ENCODE data around the gene PNMA6E. TPM values are rescaled to one million over a fixed set of nuclear protein-coding genes. Genes with fewer than 3 reads are reported as not detected.

PNMA6E gene
- polyA plus RNA-seq, 1 donor from 2014 or later, result not detected

- no peaks in the 10 kb centered on the region for H3K9me3 ChIP-seq (ENCODE audit: low read length)
- no peak for TF ChIP-seq MXI1 (conservative IDR thresholded peaks at IDR 0.05; ENCODE audit: poor library complexity, severe bottlenecking)
- TF ChIP-seq POLR2AphosphoS5 (IDR thresholded peaks at IDR 0.05), result no peak
- no peak for TF ChIP-seq REST (IDR thresholded peaks at IDR 0.05; ENCODE audit: borderline replicate concordance)
- TF ChIP-seq CTCF (IDR thresholded peaks at IDR 0.05; ENCODE audit: poor library complexity, severe bottlenecking), result no peak
- no peak for TF ChIP-seq TAF1 (IDR thresholded peaks at IDR 0.05; ENCODE audit: low read depth)
- TF ChIP-seq EZH2 (IDR thresholded peaks at IDR 0.05; ENCODE audit: borderline replicate concordance, insufficient read depth, low read length, poor library complexity, severe bottlenecking), result no peak
- no peak for TF ChIP-seq SMC3 (conservative IDR thresholded peaks at IDR 0.05; ENCODE audit: poor library complexity)
- no peak for TF ChIP-seq RAD21 (conservative IDR thresholded peaks at IDR 0.05)
- TF ChIP-seq EP300 (conservative IDR thresholded peaks at IDR 0.05; ENCODE audit: poor library complexity, severe bottlenecking), result no peak
- H3K4me2 ChIP-seq (ENCODE audit: low read length), result no peak overlapping the region
- no peak overlapping the region for H2AFZ ChIP-seq (ENCODE audit: low read depth, low read length)
- no peaks in the 10 kb centered on the region for H3K36me3 ChIP-seq (ENCODE audit: insufficient read depth, low read length)
- H3K9ac ChIP-seq (ENCODE audit: low read length), result no peak overlapping the region
- H3K27me3 ChIP-seq (ENCODE audit: insufficient read depth, low read depth, low read length), result no peaks in the 10 kb centered on the region
- no peak overlapping the region for H3K27ac ChIP-seq (ENCODE audit: low read length)
- H4K20me1 ChIP-seq (ENCODE audit: insufficient read depth), result no peaks in the 10 kb centered on the region
- no peaks in the 10 kb centered on the region for H3F3A ChIP-seq (ENCODE audit: insufficient read depth, low read length, poor library complexity, severe bottlenecking)
- H3K4me3 ChIP-seq (ENCODE audit: low read length), result no peak overlapping the region
- no peaks in the 10 kb centered on the region for H3K79me2 ChIP-seq (replicated peaks; ENCODE audit: insufficient read depth, low read length)
- no peaks in the 10 kb centered on the region for H3K9me2 ChIP-seq (ENCODE audit: insufficient read depth, low read length)
Observed at GRCh38 chrX:153372949-153373348, 28.2 kb downstream of the PNMA6E start.

GRCh38 chrX:153371256-153371655, 29.9 kb downstream of the PNMA6E start:
- Histone ChIP-seq H3K9me2 (ENCODE audit: insufficient read depth, low read length) (no peaks in the 10 kb centered on the region), H3K79me2 (replicated peaks; ENCODE audit: insufficient read depth, low read length) (no peaks in the 10 kb centered on the region), H2AFZ (ENCODE audit: low read depth, low read length) (no peak overlapping the region), H3K36me3 (ENCODE audit: insufficient read depth, low read length) (no peaks in the 10 kb centered on the region), H3K27me3 (ENCODE audit: insufficient read depth, low read depth, low read length) (no peaks in the 10 kb centered on the region), H3K27ac (ENCODE audit: low read length) (no peak overlapping the region), H3K9ac (ENCODE audit: low read length) (no peak overlapping the region), H3K4me3 (ENCODE audit: low read length) (no peak overlapping the region), H3K4me2 (ENCODE audit: low read length) (no peak overlapping the region), H3K9me3 (ENCODE audit: low read length) (no peaks in the 10 kb centered on the region), H4K20me1 (ENCODE audit: insufficient read depth) (no peaks in the 10 kb centered on the region), H3F3A (ENCODE audit: insufficient read depth, low read length, poor library complexity, severe bottlenecking) (no peaks in the 10 kb centered on the region)
- TF ChIP-seq SMC3 (conservative IDR thresholded peaks at IDR 0.05; ENCODE audit: poor library complexity), result no peak
- no peak for TF ChIP-seq EZH2 (IDR thresholded peaks at IDR 0.05; ENCODE audit: borderline replicate concordance, insufficient read depth, low read length, poor library complexity, severe bottlenecking)
- no peak for TF ChIP-seq TAF1 (IDR thresholded peaks at IDR 0.05; ENCODE audit: low read depth)
- TF ChIP-seq MXI1 (conservative IDR thresholded peaks at IDR 0.05; ENCODE audit: poor library complexity, severe bottlenecking), result no peak
- TF ChIP-seq REST (IDR thresholded peaks at IDR 0.05; ENCODE audit: borderline replicate concordance), result no peak
- no peak for TF ChIP-seq RAD21 (conservative IDR thresholded peaks at IDR 0.05)
- TF ChIP-seq CTCF (IDR thresholded peaks at IDR 0.05; ENCODE audit: poor library complexity, severe bottlenecking), result no peak
- TF ChIP-seq POLR2AphosphoS5 (IDR thresholded peaks at IDR 0.05), result no peak
- no peak for TF ChIP-seq EP300 (conservative IDR thresholded peaks at IDR 0.05; ENCODE audit: poor library complexity, severe bottlenecking)
